IMR-90 (cell line): ENCODE data around the gene RAF1.

Experiments used
- CTCF ChIP-seq: conservative IDR thresholded peaks from 2 replicates; pipeline ENCODE4 v1.5.1; 2012; ENCODE audit warnings: mild to moderate bottlenecking, low read depth, low read length, improper control_type of control experiment
- ELK1 ChIP-seq: fragments of 150-350 bp; IDR thresholded peaks from 2 replicates; pipeline ENCODE4 v1.6.1; 2016; ENCODE audit warnings: low read depth, mild to moderate bottlenecking, low read length, moderate library complexity, borderline replicate concordance
- MAFK ChIP-seq: IDR thresholded peaks from 2 replicates; pipeline ENCODE4 v1.6.1; 2012; ENCODE audit warnings: low read depth, low read length, improper control_type of control experiment
- MAZ ChIP-seq: IDR thresholded peaks from 2 replicates; pipeline ENCODE4 v1.6.1; 2012; ENCODE audit warnings: low read depth, mild to moderate bottlenecking, low read length, improper control_type of control experiment, moderate library complexity, borderline replicate concordance
- MXI1 ChIP-seq: IDR thresholded peaks from 2 replicates; pipeline ENCODE4 v1.6.1; 2012; ENCODE audit warnings: low read depth, mild to moderate bottlenecking, low read length, moderate library complexity, borderline replicate concordance
- NFE2L2 ChIP-seq: fragments of 150-350 bp; IDR thresholded peaks from 2 replicates; pipeline ENCODE4 v1.6.1; 2016; ENCODE audit warnings: low read depth, mild to moderate bottlenecking, low read length
- POLR2A ChIP-seq: IDR thresholded peaks from 2 replicates; pipeline ENCODE4 v1.6.1; 2012; ENCODE audit warnings: mild to moderate bottlenecking, low read depth, low read length
- RAD21 ChIP-seq: IDR thresholded peaks from 2 replicates; pipeline ENCODE4 v1.6.1; 2012; ENCODE audit warnings: low read length, improper control_type of control experiment
- RCOR1 ChIP-seq: IDR thresholded peaks from 2 replicates; pipeline ENCODE4 v1.6.1; 2012; ENCODE audit warnings: mild to moderate bottlenecking, low read length, improper control_type of control experiment; ENCODE audit not compliant: insufficient replicate concordance
- RFX5 ChIP-seq: IDR thresholded peaks from 2 replicates; pipeline ENCODE4 v1.8.0; 2012; ENCODE audit warnings: low read depth, mild to moderate bottlenecking, low read length, moderate library complexity
- SMC3 ChIP-seq: fragments of 150-350 bp; IDR thresholded peaks from 2 replicates; pipeline ENCODE4 v1.6.1; 2016; ENCODE audit warnings: low read depth, mild to moderate bottlenecking, antibody characterized with exemption, low read length, moderate library complexity
- USF2 ChIP-seq: fragments of 150-350 bp; IDR thresholded peaks from 2 replicates; pipeline ENCODE4 v1.6.1; 2017; ENCODE audit warnings: mild to moderate bottlenecking, antibody characterized with exemption, low read length, low read depth

GRCh38 chr3:12661926-12662592 lies 1.9 kb downstream of the RAF1 start:
- no peak for TF ChIP-seq CTCF
- TF ChIP-seq POLR2A, result no peak
- TF ChIP-seq MAFK, result no peak
- no peak for TF ChIP-seq USF2
- TF ChIP-seq RAD21, result no peak
- no peak for TF ChIP-seq RCOR1
- no peak for TF ChIP-seq NFE2L2
- no peak for TF ChIP-seq SMC3
- no peak for TF ChIP-seq MXI1
- TF ChIP-seq ELK1, result no peak
- no peak for TF ChIP-seq RFX5
- no peak for TF ChIP-seq MAZ
